ENCODE data around the gene MBTD1. TPM values are rescaled to one million over a fixed set of nuclear protein-coding genes. Genes with fewer than 3 reads are reported as not detected.

MBTD1 gene
- total and polyA plus RNA-seq, 2 of the 8 experiments (the other 6 are each of a cell fraction or from before 2014, with no cell fraction given), result 20.3 to 51.4 TPM

GRCh38 chr17:51240275-51240674 is 19.6 kb downstream of the MBTD1 start:
- no peak for FAIRE-seq

More at GRCh38 chr17:51240275-51240674, 19.6 kb downstream of the MBTD1 start:
- H3K27me3 ChIP-seq (replicated peaks in 1 of 4; ENCODE audit: control insufficient read depth in 3 of 4, extremely low read depth in 1 of 4, insufficient read depth in 3 of 4, low read length in 3 of 4), result no peaks in the 10 kb centered on the region
- no peak overlapping the region for H2BK120ac ChIP-seq (replicated peaks; ENCODE audit: low read depth, low read length)
- H2BK5ac ChIP-seq (ENCODE audit: low read depth, low read length), result no peak overlapping the region
- H3K23me2 ChIP-seq (ENCODE audit: low read depth, low read length), result no peaks in the 10 kb centered on the region
- TF ChIP-seq CBX5 (IDR thresholded peaks at IDR 0.05; ENCODE audit: low read depth, low read length) (no peak), JUN (IDR thresholded peaks at IDR 0.05; ENCODE audit: low read depth, low read length) (no peak), RFX5 (IDR thresholded peaks at IDR 0.05; ENCODE audit: borderline replicate concordance, low read depth, low read length) (no peak), EZH2 (IDR thresholded peaks at IDR 0.05; ENCODE audit: low read depth, low read length, severe bottlenecking) (no peak), CTCF (IDR thresholded peaks at IDR 0.05; ENCODE audit: control extremely low read depth in 1 of 3, insufficient read depth in 1 of 3, low read depth in 1 of 3, low read length in 3 of 3) (no peak), SP1 (IDR thresholded peaks at IDR 0.05; ENCODE audit: low read depth, low read length) (no peak), CHD1 (IDR thresholded peaks at IDR 0.05; ENCODE audit: low read depth, low read length) (no peak), JUND (IDR thresholded peaks at IDR 0.05; ENCODE audit: low read length) (no peak), RAD21 (IDR thresholded peaks at IDR 0.05 in 1 of 2, conservative IDR thresholded peaks at IDR 0.05 in 1 of 2; ENCODE audit: low read depth in 2 of 2, low read length in 2 of 2) (no peak), RNF2 (IDR thresholded peaks at IDR 0.05; ENCODE audit: borderline replicate concordance, low read depth, low read length, missing control alignments, poor library complexity, severe bottlenecking) (no peak), POLR2AphosphoS5 (IDR thresholded peaks at IDR 0.05; ENCODE audit: low read depth, low read length) (no peak)
- no peak overlapping the region for H4K5ac ChIP-seq (ENCODE audit: insufficient read length, low read depth, low read length)
- H2BK20ac ChIP-seq (ENCODE audit: low read length), result no peak overlapping the region
- POLR2A ChIA-PET (ENCODE audit: partially characterized antibody), result no interaction called here
- no peak overlapping the region for H2AFZ ChIP-seq (ENCODE audit: low read length)
- H3K9me3 ChIP-seq (ENCODE audit: insufficient read depth in 2 of 2, low read depth in 1 of 2, low read length in 1 of 2), result no peaks in the 10 kb centered on the region
- H3K23ac ChIP-seq (ENCODE audit: insufficient read length), result no peak overlapping the region
- no peak overlapping the region for H3K56ac ChIP-seq (replicated peaks; ENCODE audit: insufficient read length, low read depth, low read length)
- DNase-seq (ENCODE audit: low read depth in 1 of 2, low spot score in 2 of 2), result no peak
- H3K4me2 ChIP-seq (ENCODE audit: insufficient read depth in 1 of 2, low read depth in 2 of 2, low read length in 2 of 2), result no peak overlapping the region
- no peak overlapping the region for H3K14ac ChIP-seq (ENCODE audit: insufficient read length)
- H2AK5ac ChIP-seq (ENCODE audit: low read depth, low read length), result no peak overlapping the region
- no peak overlapping the region for H3K9ac ChIP-seq (replicated peaks in 1 of 4; ENCODE audit: extremely low read depth in 1 of 4, low read depth in 3 of 4, low read length in 3 of 4)
- no peak overlapping the region for H4K8ac ChIP-seq (ENCODE audit: extremely low read depth, insufficient read depth, low read length)
- 93% methylated on average over 2 of the region's 2 CpGs; no CpG with 5 or more reads in 1 of the 2 experiments for WGBS, 2 experiments (ENCODE audit: extremely low coverage in 1 of 2, insufficient coverage in 1 of 2, insufficient read length in 1 of 2, insufficient replicate concordance in 2 of 2, low coverage in 1 of 2, low lambda C conversion rate in 2 of 2, missing lambda C conversion rate in 1 of 2)
- CTCF ChIA-PET (ENCODE audit: partially characterized antibody), result no interaction called here
- H3K79me1 ChIP-seq (ENCODE audit: low read depth, low read length), result peaks cover 2% of the 10 kb centered on the region
- H4K20me1 ChIP-seq (replicated peaks in 1 of 2; ENCODE audit: control insufficient read depth in 1 of 2, insufficient read depth in 2 of 2, low read length in 2 of 2), result peaks cover 2 to 3% of the 10 kb centered on the region in 2 experiments
- no peak overlapping the region for H2BK15ac ChIP-seq (ENCODE audit: low read length)
- no peak overlapping the region for H3K4ac ChIP-seq (replicated peaks; ENCODE audit: insufficient read length, low read depth, low read length)
- no peak overlapping the region for H4K91ac ChIP-seq (replicated peaks; ENCODE audit: insufficient read length, low read length)
- H3K27ac ChIP-seq (ENCODE audit: low read depth, low read length), result no peak overlapping the region
- H3K36me3 ChIP-seq (ENCODE audit: control insufficient read depth in 2 of 4, insufficient read depth in 4 of 4, low read length in 3 of 4), result no peaks in the 10 kb centered on the region
- H3K4me3 ChIP-seq (ENCODE audit: extremely low read depth in 1 of 4, insufficient read depth in 2 of 4, low read depth in 3 of 4, low read length in 4 of 4), result no peak overlapping the region
- H2BK12ac ChIP-seq (ENCODE audit: low read depth, low read length), result no peak overlapping the region
- H3K79me2 ChIP-seq (ENCODE audit: control insufficient read depth in 1 of 2, insufficient read depth in 2 of 2, low read length in 2 of 2), result peaks cover 0 to 89% of the 10 kb centered on the region in 2 experiments; a peak in 3 of 4 replicates
- H3K18ac ChIP-seq (ENCODE audit: extremely low read depth, low read length), result no peak overlapping the region
- no peaks in the 10 kb centered on the region for H3K4me1 ChIP-seq (replicated peaks in 1 of 4; ENCODE audit: control insufficient read depth in 3 of 4, insufficient read depth in 4 of 4, low read length in 3 of 4)
